HT-29 (cell line): ENCODE data around the gene TREML1. TPM values are rescaled to one million over a fixed set of nuclear protein-coding genes. Genes with fewer than 3 reads are reported as not detected.

Experiments used
- DNase-seq: peaks from one replicate; pipeline ENCODE4 v3.0.0-alpha.2; 2015; ENCODE audit warnings: low spot score
- total RNA-seq: library from RNA; depleted of rRNA; stranded (reverse); fragments of >200 nt; shearing (Covaris generic); gene quantifications from 2 replicates; pipeline ENCODE4 v1.2.3, GENCODE V29; 2014

Gene TREML1
- total RNA-seq, 1 experiment from 2014 or later: not detected

- DNase-seq: no peak
Measured at GRCh38 chr6:41179163-41179562, 25.0 kb upstream of the TREML1 start.

- DNase-seq: no peak
Measured at GRCh38 chr6:41177695-41178094, 23.5 kb upstream of the TREML1 start.

- no peak for DNase-seq
Measured at GRCh38 chr6:41177287-41177686, 23.1 kb upstream of the TREML1 start.

- no peak for DNase-seq
Measured at GRCh38 chr6:41176189-41176588, 22.0 kb upstream of the TREML1 start.

GRCh38 chr6:41175084-41175483 is 20.9 kb upstream of the TREML1 start:
- no peak for DNase-seq

- no peak for DNase-seq
Measured at GRCh38 chr6:41174610-41175009, 20.5 kb upstream of the TREML1 start.

GRCh38 chr6:41171908-41172307 is 17.8 kb upstream of the TREML1 start:
- DNase-seq: no peak

- no peak for DNase-seq
Measured at GRCh38 chr6:41170547-41171160, 16.5 kb upstream of the TREML1 start.

- peak; percentile 30 for DNase-seq
Measured at GRCh38 chr6:41167173-41167963, 13.2 kb upstream of the TREML1 start.

GRCh38 chr6:41164551-41165120 is 10.5 kb upstream of the TREML1 start:
- no peak for DNase-seq

- DNase-seq: no peak
Measured at GRCh38 chr6:41163419-41163717, 9.2 kb upstream of the TREML1 start.

- DNase-seq: no peak
Measured at GRCh38 chr6:41162687-41163418, 8.7 kb upstream of the TREML1 start, which contains the start of gene TREM2. TSS of gene TREM2 (minus strand) at chr6:41163116. CDS start at chr6:41163082, 34 bp downstream.

GRCh38 chr6:41161851-41162552 is 7.9 kb upstream of the TREML1 start:
- DNase-seq: no peak

GRCh38 chr6:41161380-41161779 is 7.2 kb upstream of the TREML1 start:
- no peak for DNase-seq

- DNase-seq: no peak
Measured at GRCh38 chr6:41160933-41161332, 6.8 kb upstream of the TREML1 start.

GRCh38 chr6:41159415-41160082 is 5.4 kb upstream of the TREML1 start:
- no peak for DNase-seq

GRCh38 chr6:41157323-41157722 is 3.2 kb upstream of the TREML1 start:
- DNase-seq: no peak

GRCh38 chr6:41156771-41157170 is 2.6 kb upstream of the TREML1 start:
- no peak for DNase-seq

GRCh38 chr6:41156001-41156400 is 1.9 kb upstream of the TREML1 start:
- no peak for DNase-seq

- DNase-seq: no peak
Measured at GRCh38 chr6:41155132-41155805, 1.1 kb upstream of the TREML1 start.

- no peak for DNase-seq
Measured at GRCh38 chr6:41153451-41153850, 696 bp downstream of the TREML1 start.
